Prostate gland (tissue), 2 donors: ENCODE measurements around the gene ZNRF1.

ENCODE experiments used
- POLR2AphosphoS5 ChIP-seq: sonication (generic); formaldehyde crosslinking; IDR thresholded peaks from one replicate; pipeline ENCODE4 v1.6.1; 2017; ENCODE audit warnings: antibody characterized with exemption
- TF ChIP-seq, protein P1 (sequence below), 4 experiments: fragments of 200-600 bp in 2 of 4; fragments of 450-650 bp in 2 of 4; sonication (generic) in 2 of 4; IDR thresholded peaks; 1 replicate in 3 of 4; 2 replicates in 1 of 4; pipeline ENCODE4 v1.5.1; 2016 to 2019; ENCODE audit warnings: antibody characterized with exemption in 4 of 4, mild to moderate bottlenecking in 2 of 4, moderate library complexity in 2 of 4

DNA sequence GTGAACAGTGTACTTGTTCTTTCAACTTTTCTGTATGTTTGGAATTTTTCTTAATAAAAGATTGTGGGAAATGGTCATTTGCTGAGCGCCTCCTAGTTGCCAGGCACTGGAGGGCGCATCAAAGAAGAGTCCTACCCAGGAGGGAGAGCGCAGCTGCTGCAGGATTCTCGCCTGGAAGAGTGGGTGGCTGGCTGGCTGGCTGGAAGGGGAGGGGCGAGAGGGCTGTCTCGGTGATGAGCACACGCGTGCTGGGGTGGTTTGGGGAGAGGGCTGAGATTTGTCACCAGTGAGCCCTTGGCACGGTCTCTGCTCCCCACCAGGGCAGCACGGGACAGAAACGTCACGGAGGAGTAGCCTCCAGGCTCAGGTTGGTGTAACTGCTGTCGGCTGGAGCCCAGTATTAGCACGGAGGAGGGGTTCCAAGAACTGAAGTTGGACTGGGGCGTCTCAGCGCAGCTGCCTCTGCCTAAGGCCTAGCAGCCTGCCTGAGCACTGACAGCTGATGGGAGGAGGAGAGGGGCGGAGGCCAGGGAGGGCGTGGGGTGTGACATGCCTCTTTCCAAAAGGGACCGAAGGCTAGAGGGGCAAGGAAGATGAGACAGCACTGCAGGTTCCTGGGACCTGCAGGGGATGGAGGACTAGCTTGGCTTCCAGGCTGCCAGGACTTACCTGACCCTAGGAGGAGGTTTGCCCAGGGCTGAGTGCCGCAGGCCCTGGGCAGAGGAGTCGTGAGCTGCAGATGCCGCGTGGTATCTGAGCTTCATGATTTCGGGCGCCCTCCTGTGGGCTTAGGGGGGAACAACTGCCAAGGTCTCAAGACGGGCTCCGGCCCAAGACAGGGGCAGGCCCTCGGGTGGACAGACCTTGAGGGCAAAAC lies 112.1 kb downstream of the ZNRF1 start:
- TF ChIP-seq, protein P1, sequence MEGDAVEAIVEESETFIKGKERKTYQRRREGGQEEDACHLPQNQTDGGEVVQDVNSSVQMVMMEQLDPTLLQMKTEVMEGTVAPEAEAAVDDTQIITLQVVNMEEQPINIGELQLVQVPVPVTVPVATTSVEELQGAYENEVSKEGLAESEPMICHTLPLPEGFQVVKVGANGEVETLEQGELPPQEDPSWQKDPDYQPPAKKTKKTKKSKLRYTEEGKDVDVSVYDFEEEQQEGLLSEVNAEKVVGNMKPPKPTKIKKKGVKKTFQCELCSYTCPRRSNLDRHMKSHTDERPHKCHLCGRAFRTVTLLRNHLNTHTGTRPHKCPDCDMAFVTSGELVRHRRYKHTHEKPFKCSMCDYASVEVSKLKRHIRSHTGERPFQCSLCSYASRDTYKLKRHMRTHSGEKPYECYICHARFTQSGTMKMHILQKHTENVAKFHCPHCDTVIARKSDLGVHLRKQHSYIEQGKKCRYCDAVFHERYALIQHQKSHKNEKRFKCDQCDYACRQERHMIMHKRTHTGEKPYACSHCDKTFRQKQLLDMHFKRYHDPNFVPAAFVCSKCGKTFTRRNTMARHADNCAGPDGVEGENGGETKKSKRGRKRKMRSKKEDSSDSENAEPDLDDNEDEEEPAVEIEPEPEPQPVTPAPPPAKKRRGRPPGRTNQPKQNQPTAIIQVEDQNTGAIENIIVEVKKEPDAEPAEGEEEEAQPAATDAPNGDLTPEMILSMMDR (IDR thresholded peaks at IDR 0.05): peak; percentile 79 to 96 (median 89)
- peak; percentile 68 for TF ChIP-seq POLR2AphosphoS5
